Astrocyte (in vitro differentiated cells and primary cell): Measurements from ENCODE around the gene CPXM2.

ENCODE experiments used
- CTCF ChIP-seq: IDR thresholded peaks from 2 replicates; pipeline ENCODE4 v1.5.1; 2011; ENCODE audit warnings: low read depth, mild to moderate bottlenecking, inconsistent platforms, low read length, moderate library complexity; ENCODE audit not compliant: insufficient read depth
- EZH2 ChIP-seq: IDR thresholded peaks from 2 replicates; pipeline ENCODE4 v1.6.1; 2012; ENCODE audit warnings: mild to moderate bottlenecking, low read length, inconsistent platforms; ENCODE audit not compliant: insufficient read depth

DNA sequence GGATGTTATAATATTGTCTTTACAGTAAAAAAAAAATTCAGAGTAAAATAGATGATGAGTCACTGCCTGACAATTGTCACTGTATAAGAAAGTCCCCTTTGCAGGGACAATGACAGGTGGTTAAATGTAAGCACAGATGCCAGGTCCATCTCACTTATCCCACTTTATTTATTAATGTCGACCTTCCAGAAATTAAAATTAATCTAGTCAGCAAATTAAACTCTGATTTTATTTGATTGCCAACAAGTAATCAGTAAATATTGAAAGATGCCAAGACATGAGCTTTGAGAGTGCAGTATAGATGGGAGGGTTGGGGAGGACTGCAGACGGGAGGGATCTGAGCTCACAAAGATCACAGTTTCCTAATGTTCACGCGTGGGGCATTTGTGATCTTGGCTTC lies 50.9 kb downstream of the CPXM2 start:
- TF ChIP-seq CTCF, result no peak
- TF ChIP-seq EZH2, result no peak
